Hepatocyte (in vitro differentiated cells): ENCODE data around the gene G6PC2.

Experiments used
- CTCF ChIP-seq: fragments of 200-600 bp; sonication (generic); IDR thresholded peaks from 2 replicates; pipeline ENCODE4 v1.5.1; 2016; ENCODE audit warnings: antibody characterized with exemption, mild to moderate bottlenecking; ENCODE audit not compliant: poor library complexity
- EZH2 ChIP-seq: fragments of 200-600 bp; sonication (generic); IDR thresholded peaks from 2 replicates; pipeline ENCODE4 v1.6.1; 2016; ENCODE audit warnings: antibody characterized with exemption, mild to moderate bottlenecking, borderline replicate concordance
- EZH2phosphoT487 ChIP-seq: fragments of 200-600 bp; sonication (generic); IDR thresholded peaks from one replicate; pipeline ENCODE4 v1.6.1; 2018; ENCODE audit warnings: antibody characterized with exemption, mild to moderate bottlenecking, low read depth, moderate library complexity; ENCODE audit not compliant: unreplicated experiment, severe bottlenecking

- TF ChIP-seq EZH2 (no peak), CTCF (no peak), EZH2phosphoT487 (no peak)
Measured at GRCh38 chr2:168854651-168855050, 46.4 kb upstream of the G6PC2 start.
